ENCODE measurements around the gene REEP1. TPM values are rescaled to one million over a fixed set of nuclear protein-coding genes. Genes with fewer than 3 reads are reported as not detected.

Gene REEP1
- total and polyA plus RNA-seq, 2 experiments from 2014 or later = not detected

DNA sequence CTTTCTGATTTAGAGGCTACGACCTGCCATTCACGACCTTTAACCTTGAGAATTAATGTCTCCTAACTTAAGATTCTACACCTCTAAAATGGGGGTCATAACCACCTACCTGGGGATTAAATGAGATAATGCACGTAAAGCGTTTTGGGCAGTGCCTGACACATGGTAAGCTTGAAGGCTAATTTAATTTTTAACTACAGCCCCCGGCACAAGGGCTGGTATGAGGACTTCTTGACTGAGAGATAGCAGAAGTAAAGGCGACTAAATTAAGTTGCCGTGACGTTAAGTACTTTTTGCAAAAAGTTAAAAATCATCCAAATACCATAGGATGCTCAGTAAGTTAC is 137.6 kb downstream of the REEP1 start:
- Histone ChIP-seq H3K27me3 (replicated peaks; ENCODE audit: insufficient read depth) (no peaks in the 10 kb centered on the region), H3K4me2 (ENCODE audit: unreplicated experiment) (peak overlapping the region; percentile 92), H3K4me3 (peak overlapping the region; percentile 89), H2AFZ (peak overlapping the region; percentile 96), H3K9me3 (ENCODE audit: low read depth) (no peaks in the 10 kb centered on the region), H3K9ac (peak overlapping the region; percentile 90), H3F3A (ENCODE audit: insufficient read depth) (peaks cover 16% of the 10 kb centered on the region), H3K9me2 (ENCODE audit: insufficient read depth) (no peaks in the 10 kb centered on the region), H3K4me1 (ENCODE audit: insufficient read depth) (peaks cover 7% of the 10 kb centered on the region; the same call in 1 of the 2 replicates), H3K36me3 (ENCODE audit: low read depth) (no peaks in the 10 kb centered on the region), H4K20me1 (ENCODE audit: insufficient read depth) (no peaks in the 10 kb centered on the region), H3K27ac (peak overlapping the region; percentile 72), H3K79me2 (ENCODE audit: insufficient read depth) (peaks cover 61% of the 10 kb centered on the region)
- TF ChIP-seq EZH2phosphoT487 (IDR thresholded peaks at IDR 0.05; ENCODE audit: insufficient read depth, low read depth) (no peak), EZH2 (IDR thresholded peaks at IDR 0.05; ENCODE audit: insufficient read depth, poor library complexity, severe bottlenecking) (no peak)
- WGBS, 2 experiments (ENCODE audit: low coverage in 1 of 2, low lambda C conversion rate in 2 of 2, missing lambda C conversion rate in 2 of 2) = 0% methylated on average over 8 of the region's 8 CpGs
- in situ Hi-C loops (cut with MboI) = no loop called here
- DNase-seq = peak; percentile 24

DNA sequence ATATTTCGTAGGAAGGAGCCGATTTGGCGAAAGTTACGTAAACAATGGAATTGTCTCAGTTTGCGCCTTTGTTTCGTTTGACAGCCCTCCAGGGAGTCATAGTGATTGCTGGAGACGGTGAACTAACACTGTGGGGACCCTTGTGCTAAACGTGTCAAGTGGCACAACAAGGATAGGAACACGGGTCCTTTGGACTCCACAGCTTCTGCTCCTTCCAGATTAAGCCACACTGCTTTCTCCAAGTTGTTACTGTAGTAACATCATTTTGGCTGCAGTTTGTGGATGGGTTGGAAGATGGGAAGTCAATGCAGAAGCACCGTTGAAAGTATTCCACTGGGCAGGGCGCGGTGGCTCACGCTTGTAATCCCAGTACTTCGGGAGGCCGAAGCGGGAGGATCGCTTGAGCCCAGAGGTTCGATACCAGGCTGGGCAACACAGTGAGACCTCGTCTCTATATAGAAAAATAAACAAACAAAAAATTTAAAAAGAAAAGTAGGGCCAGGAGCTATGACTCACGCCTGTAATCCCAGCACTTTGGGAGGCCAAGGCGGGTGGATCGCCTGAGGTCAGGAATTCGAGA is 141.5 kb downstream of the REEP1 start:
- peaks cover 19% of the 10 kb centered on the region for H3K4me1 ChIP-seq (ENCODE audit: insufficient read depth)
- no peaks in the 10 kb centered on the region for H3K36me3 ChIP-seq (ENCODE audit: low read depth)
- peak overlapping the region; percentile 96 for H3K4me3 ChIP-seq
- H3K27me3 ChIP-seq (replicated peaks; ENCODE audit: insufficient read depth) = no peaks in the 10 kb centered on the region
- H3K79me2 ChIP-seq (ENCODE audit: insufficient read depth) = peaks cover 59% of the 10 kb centered on the region
- in situ Hi-C loops (cut with MboI) = no loop called here
- H3K4me2 ChIP-seq (ENCODE audit: unreplicated experiment) = peak overlapping the region; percentile 79
- no peak for DNase-seq
- peak overlapping the region; percentile 99 for H3K27ac ChIP-seq
- TF ChIP-seq EZH2phosphoT487 (IDR thresholded peaks at IDR 0.05; ENCODE audit: insufficient read depth, low read depth) (no peak), EZH2 (IDR thresholded peaks at IDR 0.05; ENCODE audit: insufficient read depth, poor library complexity, severe bottlenecking) (no peak)
- H2AFZ ChIP-seq = peak overlapping the region; percentile 86
- WGBS, 2 experiments (ENCODE audit: low coverage in 1 of 2, low lambda C conversion rate in 2 of 2, missing lambda C conversion rate in 2 of 2) = 27 to 29% methylated on average over 23 of the region's 23 CpGs
- no peaks in the 10 kb centered on the region for H4K20me1 ChIP-seq (ENCODE audit: insufficient read depth)
- H3K9me3 ChIP-seq (ENCODE audit: low read depth) = no peaks in the 10 kb centered on the region
- no peaks in the 10 kb centered on the region for H3K9me2 ChIP-seq (ENCODE audit: insufficient read depth)
- H3F3A ChIP-seq (ENCODE audit: insufficient read depth) = peaks cover 30% of the 10 kb centered on the region
- peak overlapping the region; percentile 98 for H3K9ac ChIP-seq

DNA sequence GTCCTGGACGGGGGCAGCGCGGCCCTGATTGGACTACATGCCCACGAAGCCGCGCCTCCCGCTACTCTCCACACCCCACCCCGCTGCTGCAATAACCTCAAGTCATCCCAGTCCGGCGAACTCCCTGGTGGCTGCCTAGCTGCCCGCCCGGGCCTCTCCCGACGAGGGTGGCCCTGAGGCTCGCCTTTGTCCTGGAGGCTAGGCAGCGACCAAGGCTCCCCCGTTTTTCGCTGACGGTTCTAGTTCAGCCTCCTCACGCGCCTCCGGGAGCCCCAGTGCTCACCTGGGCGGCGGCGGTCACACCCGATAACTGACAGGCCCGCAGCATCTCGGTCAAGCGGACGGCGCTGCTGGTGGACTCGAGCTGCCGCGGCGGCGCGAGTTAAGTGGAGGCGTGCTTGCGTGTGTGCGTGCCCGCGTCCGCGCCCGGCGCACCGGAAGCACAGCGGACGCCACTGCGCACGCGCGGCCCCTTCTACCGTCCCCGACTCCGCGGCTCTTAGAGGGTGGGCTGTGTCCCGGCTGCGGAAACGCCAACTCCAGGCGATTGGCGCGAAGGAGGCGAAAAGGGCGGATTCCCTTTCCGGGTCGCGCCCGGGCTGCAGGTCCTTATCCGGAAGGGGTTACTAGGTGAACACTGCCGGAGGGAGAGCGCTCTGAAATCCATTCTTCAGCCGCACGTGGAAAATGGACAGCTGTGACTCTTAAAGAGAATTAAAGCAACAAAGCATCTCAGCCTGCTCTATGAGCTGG is 142.2 kb downstream of the REEP1 start, which contains the start of gene IMMT:
Gene IMMT (minus strand): TSS at position 408 of the 753 bp plus-strand sequence. CDS start 80 bp downstream, at position 328.
- H3K27me3 ChIP-seq (replicated peaks; ENCODE audit: insufficient read depth) = no peaks in the 10 kb centered on the region
- H3K36me3 ChIP-seq (ENCODE audit: low read depth) = no peaks in the 10 kb centered on the region
- peak within 1 kb of the TSS; percentile 96 for H3K4me3 ChIP-seq
- H3K4me2 ChIP-seq (ENCODE audit: unreplicated experiment) = peak within 1 kb of the TSS; percentile 82
- in situ Hi-C loops (cut with MboI) = no loop called here
- peak; percentile 100 for DNase-seq
- no peaks in the 10 kb centered on the region for H3K9me2 ChIP-seq (ENCODE audit: insufficient read depth)
- H3K9me3 ChIP-seq (ENCODE audit: low read depth) = no peaks in the 10 kb centered on the region
- H2AFZ ChIP-seq = peak within 1 kb of the TSS; percentile 86
- no peaks in the 10 kb centered on the region for H4K20me1 ChIP-seq (ENCODE audit: insufficient read depth)
- H3K9ac ChIP-seq = peak within 1 kb of the TSS; percentile 98
- WGBS, 2 experiments (ENCODE audit: low coverage in 1 of 2, low lambda C conversion rate in 2 of 2, missing lambda C conversion rate in 2 of 2) = 0 to 1% methylated on average over 71 to 72 of the region's 74 CpGs
- H3K4me1 ChIP-seq (ENCODE audit: insufficient read depth) = peaks cover 13% of the 10 kb centered on the region
- peaks cover 31% of the 10 kb centered on the region for H3F3A ChIP-seq (ENCODE audit: insufficient read depth)
- TF ChIP-seq EZH2phosphoT487 (IDR thresholded peaks at IDR 0.05; ENCODE audit: insufficient read depth, low read depth) (no peak), EZH2 (IDR thresholded peaks at IDR 0.05; ENCODE audit: insufficient read depth, poor library complexity, severe bottlenecking) (no peak)
- peak within 1 kb of the TSS; percentile 99 for H3K27ac ChIP-seq
- peaks cover 59% of the 10 kb centered on the region for H3K79me2 ChIP-seq (ENCODE audit: insufficient read depth)

DNA sequence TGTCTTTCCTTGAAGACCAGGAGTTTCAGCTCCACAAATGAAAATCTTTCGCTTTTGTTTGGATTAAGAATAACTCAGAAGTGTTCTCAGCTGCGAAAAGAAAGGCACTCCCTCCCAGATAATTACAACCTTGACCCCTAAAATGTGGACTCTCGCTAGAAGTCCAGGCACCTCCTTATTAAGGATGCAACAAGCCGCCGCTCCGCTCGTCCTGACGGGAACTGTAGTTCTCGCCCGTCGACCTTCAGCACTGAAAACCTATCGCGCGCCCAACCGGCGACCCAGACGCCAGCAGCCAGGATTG is 142.7 kb downstream of the REEP1 start:
- DNase-seq = no peak
- H3K4me1 ChIP-seq (ENCODE audit: insufficient read depth) = peaks cover 13% of the 10 kb centered on the region; the same call in 1 of the 2 replicates
- H3F3A ChIP-seq (ENCODE audit: insufficient read depth) = peaks cover 36% of the 10 kb centered on the region
- no peak for TF ChIP-seq EZH2phosphoT487 (IDR thresholded peaks at IDR 0.05; ENCODE audit: insufficient read depth, low read depth)
- TF ChIP-seq EZH2 (IDR thresholded peaks at IDR 0.05; ENCODE audit: insufficient read depth, poor library complexity, severe bottlenecking) = no peak
- in situ Hi-C loops (cut with MboI) = no loop called here
- peak overlapping the region; percentile 98 for H3K9ac ChIP-seq
- H3K79me2 ChIP-seq (ENCODE audit: insufficient read depth) = peaks cover 59% of the 10 kb centered on the region
- no peaks in the 10 kb centered on the region for H3K36me3 ChIP-seq (ENCODE audit: low read depth)
- no peaks in the 10 kb centered on the region for H3K9me3 ChIP-seq (ENCODE audit: low read depth)
- peak overlapping the region; percentile 82 for H3K4me2 ChIP-seq (ENCODE audit: unreplicated experiment)
- H2AFZ ChIP-seq = peak overlapping the region; percentile 60
- 1 to 2% methylated on average over 17 of the region's 17 CpGs for WGBS, 2 experiments (ENCODE audit: low coverage in 1 of 2, low lambda C conversion rate in 2 of 2, missing lambda C conversion rate in 2 of 2)
- H4K20me1 ChIP-seq (ENCODE audit: insufficient read depth) = 0 out of 2 replicates have a peak, but pooled peaks cover 4% of the 10 kb centered on the region
- peak overlapping the region; percentile 99 for H3K27ac ChIP-seq
- no peaks in the 10 kb centered on the region for H3K27me3 ChIP-seq (replicated peaks; ENCODE audit: insufficient read depth)
- peak overlapping the region; percentile 96 for H3K4me3 ChIP-seq
- H3K9me2 ChIP-seq (ENCODE audit: insufficient read depth) = no peaks in the 10 kb centered on the region
